ENCODE results near the gene MT1HL1. TPM values are rescaled to one million over a fixed set of nuclear protein-coding genes. Genes with fewer than 3 reads are reported as not detected.

MT1HL1 gene
- total and polyA plus RNA-seq, 2 donors (not counting 1 experiment from before 2014, with no cell fraction given): not detected

DNA sequence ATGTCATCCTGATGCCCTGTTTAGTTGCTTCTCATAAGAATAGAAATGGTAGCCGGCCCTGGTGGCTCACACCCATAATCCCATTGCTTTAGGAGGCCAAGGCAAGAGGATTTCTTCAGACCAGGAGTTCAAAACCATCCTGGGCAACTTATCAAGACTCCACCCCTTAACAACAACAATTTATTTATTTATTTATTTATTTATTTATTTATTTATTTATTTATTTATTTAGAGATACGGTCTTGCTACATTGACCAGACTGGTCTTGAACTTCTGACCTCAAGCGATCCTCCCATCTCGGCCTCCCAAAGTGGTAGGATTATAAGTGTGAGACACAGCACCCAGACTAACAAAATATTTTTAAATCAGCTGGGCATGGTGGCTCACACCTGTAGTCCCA lies 4.0 kb downstream of the MT1HL1 start:
- H3K4me1 Mint-ChIP-seq: no peaks in the 10 kb centered on the region
- H3K9me3 Mint-ChIP-seq (ENCODE audit: insufficient read depth): no peaks in the 10 kb centered on the region
- Histone ChIP-seq H2AFZ (ENCODE audit: insufficient read depth, low read depth, low read length, poor library complexity, severe bottlenecking) (no peak overlapping the region), H3K4me1 (ENCODE audit: control insufficient read depth in 2 of 2, insufficient read depth in 2 of 2, low read length in 2 of 2) (no peaks in the 10 kb centered on the region), H3K79me2 (ENCODE audit: control insufficient read depth, insufficient read depth, low read length) (no peaks in the 10 kb centered on the region), H3K4me3 (ENCODE audit: control extremely low read depth in 1 of 5, extremely low read depth in 1 of 5, insufficient read depth in 1 of 5, low read depth in 2 of 5, low read length in 4 of 5) (no peak overlapping the region), H3K9ac (ENCODE audit: low read length) (no peak overlapping the region), H3K27ac (ENCODE audit: low read length in 2 of 2) (no peak overlapping the region), H3K4me2 (replicated peaks; ENCODE audit: low read depth, low read length, poor library complexity, severe bottlenecking) (no peak overlapping the region), H3K27me3 (replicated peaks in 1 of 4; ENCODE audit: control extremely low read depth in 1 of 4, control insufficient read depth in 3 of 4, insufficient read depth in 4 of 4, low read length in 3 of 4) (no peaks in the 10 kb centered on the region), H3K36me3 (replicated peaks in 1 of 2; ENCODE audit: control extremely low read depth in 1 of 2, control insufficient read depth in 1 of 2, extremely low read depth in 1 of 2, insufficient read depth in 2 of 2, low read length in 1 of 2) (no peaks in the 10 kb centered on the region), H4K20me1 (ENCODE audit: control insufficient read depth, insufficient read depth, low read length, poor library complexity, severe bottlenecking) (no peaks in the 10 kb centered on the region), H3K9me3 (ENCODE audit: control extremely low read depth in 1 of 3, control insufficient read depth in 2 of 3, insufficient read depth in 1 of 3, low read length in 2 of 3) (peaks cover 0 to 7% (median 0%) of the 10 kb centered on the region in 3 donors)
- intact Hi-C loops (cut with micrococcal nuclease): no loop called here
- WGBS (ENCODE audit: insufficient coverage): no CpG with 5 or more reads among the region's 4 CpGs
- no peak overlapping the region for H3K4me3 Mint-ChIP-seq
- ChIA-PET CTCF (no interaction called here), POLR2A (no interaction called here)
- no peak for DNase-seq
- no peaks in the 10 kb centered on the region for H3K27me3 Mint-ChIP-seq
- ATAC-seq (ENCODE audit: low read depth): no peak
- TF ChIP-seq, protein P1, sequence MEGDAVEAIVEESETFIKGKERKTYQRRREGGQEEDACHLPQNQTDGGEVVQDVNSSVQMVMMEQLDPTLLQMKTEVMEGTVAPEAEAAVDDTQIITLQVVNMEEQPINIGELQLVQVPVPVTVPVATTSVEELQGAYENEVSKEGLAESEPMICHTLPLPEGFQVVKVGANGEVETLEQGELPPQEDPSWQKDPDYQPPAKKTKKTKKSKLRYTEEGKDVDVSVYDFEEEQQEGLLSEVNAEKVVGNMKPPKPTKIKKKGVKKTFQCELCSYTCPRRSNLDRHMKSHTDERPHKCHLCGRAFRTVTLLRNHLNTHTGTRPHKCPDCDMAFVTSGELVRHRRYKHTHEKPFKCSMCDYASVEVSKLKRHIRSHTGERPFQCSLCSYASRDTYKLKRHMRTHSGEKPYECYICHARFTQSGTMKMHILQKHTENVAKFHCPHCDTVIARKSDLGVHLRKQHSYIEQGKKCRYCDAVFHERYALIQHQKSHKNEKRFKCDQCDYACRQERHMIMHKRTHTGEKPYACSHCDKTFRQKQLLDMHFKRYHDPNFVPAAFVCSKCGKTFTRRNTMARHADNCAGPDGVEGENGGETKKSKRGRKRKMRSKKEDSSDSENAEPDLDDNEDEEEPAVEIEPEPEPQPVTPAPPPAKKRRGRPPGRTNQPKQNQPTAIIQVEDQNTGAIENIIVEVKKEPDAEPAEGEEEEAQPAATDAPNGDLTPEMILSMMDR (IDR thresholded peaks at IDR 0.05): no peak
- no peak for TF ChIP-seq EZH2 (IDR thresholded peaks at IDR 0.05; ENCODE audit: borderline replicate concordance, insufficient read depth, low read depth, low read length, poor library complexity, severe bottlenecking)
- no peak overlapping the region for H3K27ac Mint-ChIP-seq

GRCh38 chr1:236998546-236998945 lies 5.7 kb downstream of the MT1HL1 start:
- Histone ChIP-seq H3K27me3 (replicated peaks in 1 of 4; ENCODE audit: control extremely low read depth in 1 of 4, control insufficient read depth in 3 of 4, insufficient read depth in 4 of 4, low read length in 3 of 4) (no peaks in the 10 kb centered on the region), H3K4me3 (ENCODE audit: control extremely low read depth in 1 of 5, extremely low read depth in 1 of 5, insufficient read depth in 1 of 5, low read depth in 2 of 5, low read length in 4 of 5) (no peak overlapping the region), H2AFZ (ENCODE audit: insufficient read depth, low read depth, low read length, poor library complexity, severe bottlenecking) (no peak overlapping the region), H3K27ac (ENCODE audit: low read length in 2 of 2) (no peak overlapping the region), H3K36me3 (replicated peaks in 1 of 2; ENCODE audit: control extremely low read depth in 1 of 2, control insufficient read depth in 1 of 2, extremely low read depth in 1 of 2, insufficient read depth in 2 of 2, low read length in 1 of 2) (no peaks in the 10 kb centered on the region), H3K4me2 (replicated peaks; ENCODE audit: low read depth, low read length, poor library complexity, severe bottlenecking) (no peak overlapping the region), H3K9me3 (ENCODE audit: control extremely low read depth in 1 of 3, control insufficient read depth in 2 of 3, insufficient read depth in 1 of 3, low read length in 2 of 3) (peaks cover 0 to 7% (median 0%) of the 10 kb centered on the region in 3 donors), H3K9ac (ENCODE audit: low read length) (no peak overlapping the region), H4K20me1 (ENCODE audit: control insufficient read depth, insufficient read depth, low read length, poor library complexity, severe bottlenecking) (no peaks in the 10 kb centered on the region), H3K4me1 (ENCODE audit: control insufficient read depth in 2 of 2, insufficient read depth in 2 of 2, low read length in 2 of 2) (no peaks in the 10 kb centered on the region), H3K79me2 (ENCODE audit: control insufficient read depth, insufficient read depth, low read length) (no peaks in the 10 kb centered on the region)
- intact Hi-C loops (cut with micrococcal nuclease): no loop called here
- POLR2A ChIA-PET: no interaction called here
- no peaks in the 10 kb centered on the region for H3K9me3 Mint-ChIP-seq (ENCODE audit: insufficient read depth)
- WGBS (ENCODE audit: insufficient coverage): 80% methylated on average over 1 of the region's 3 CpGs
- no peaks in the 10 kb centered on the region for H3K27me3 Mint-ChIP-seq
- no peak overlapping the region for H3K27ac Mint-ChIP-seq
- ATAC-seq (ENCODE audit: low read depth): no peak
- H3K4me3 Mint-ChIP-seq: no peak overlapping the region
- no peak for TF ChIP-seq EZH2 (IDR thresholded peaks at IDR 0.05; ENCODE audit: borderline replicate concordance, insufficient read depth, low read depth, low read length, poor library complexity, severe bottlenecking)
- TF ChIP-seq, protein P1 (IDR thresholded peaks at IDR 0.05): no peak
- no peak for DNase-seq
- CTCF ChIA-PET: no interaction called here
- no peaks in the 10 kb centered on the region for H3K4me1 Mint-ChIP-seq

Measured in B cell (primary cell).